ENCODE data around the gene UBE2L5.
"Not testable (repeated sequence)": the region's sequence is repeated elsewhere in the genome, so short reads cannot be mapped to it uniquely, and the experiment has no call there.

UBE2L5 gene

DNA sequence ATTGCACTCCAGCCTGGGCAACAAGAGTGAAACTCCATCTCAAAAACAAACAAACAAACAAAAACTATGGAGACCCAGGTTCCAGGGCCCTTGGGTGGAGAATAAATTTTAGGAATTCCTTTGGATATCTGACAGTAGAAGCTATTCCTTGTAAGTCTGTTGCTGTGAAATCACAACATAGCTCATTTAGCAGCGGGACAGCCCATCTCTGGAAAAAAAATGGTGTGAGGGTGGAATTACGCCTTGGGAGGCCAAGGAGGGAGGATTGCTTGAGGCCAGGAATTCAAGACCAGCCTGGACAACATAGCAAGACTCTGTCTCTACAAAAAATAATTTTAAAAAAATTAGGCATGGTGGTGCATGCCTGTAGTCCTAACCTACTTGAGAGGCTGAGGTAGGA, 27.8 kb downstream of the UBE2L5 start:
- no peak for ATAC-seq
- TF ChIP-seq ZNF70 (CRISPR knock-in tag; IDR thresholded peaks at IDR 0.05) (no peak), RARB (CRISPR knock-in tag; IDR thresholded peaks at IDR 0.05) (no peak), ARNTL (CRISPR knock-in tag; IDR thresholded peaks at IDR 0.05; ENCODE audit: borderline replicate concordance, low read depth) (no peak), PPARA (CRISPR knock-in tag; IDR thresholded peaks at IDR 0.05; ENCODE audit: borderline replicate concordance) (no peak), ESRRG (CRISPR knock-in tag; IDR thresholded peaks at IDR 0.05) (no peak), ZFP3 (CRISPR knock-in tag; IDR thresholded peaks at IDR 0.05) (no peak), GLIS3 (CRISPR knock-in tag; IDR thresholded peaks at IDR 0.05) (no peak), ZNF8 (CRISPR knock-in tag; IDR thresholded peaks at IDR 0.05) (no peak), ZC3H10 (CRISPR knock-in tag; IDR thresholded peaks at IDR 0.05) (no peak), TCF4 (CRISPR knock-in tag; IDR thresholded peaks at IDR 0.05; ENCODE audit: borderline replicate concordance) (no peak), ZNF565 (CRISPR knock-in tag; conservative IDR thresholded peaks at IDR 0.05; ENCODE audit: low read depth) (no peak), CREB5 (CRISPR knock-in tag; IDR thresholded peaks at IDR 0.05; ENCODE audit: low read depth) (no peak), ZFP30 (CRISPR knock-in tag; IDR thresholded peaks at IDR 0.05) (no peak), SNAI2 (CRISPR knock-in tag; IDR thresholded peaks at IDR 0.05) (no peak), ISL1 (CRISPR knock-in tag; IDR thresholded peaks at IDR 0.05) (no peak), TOX (CRISPR knock-in tag; IDR thresholded peaks at IDR 0.05; ENCODE audit: borderline replicate concordance) (no peak)
- TF ChIP-seq, protein P1, sequence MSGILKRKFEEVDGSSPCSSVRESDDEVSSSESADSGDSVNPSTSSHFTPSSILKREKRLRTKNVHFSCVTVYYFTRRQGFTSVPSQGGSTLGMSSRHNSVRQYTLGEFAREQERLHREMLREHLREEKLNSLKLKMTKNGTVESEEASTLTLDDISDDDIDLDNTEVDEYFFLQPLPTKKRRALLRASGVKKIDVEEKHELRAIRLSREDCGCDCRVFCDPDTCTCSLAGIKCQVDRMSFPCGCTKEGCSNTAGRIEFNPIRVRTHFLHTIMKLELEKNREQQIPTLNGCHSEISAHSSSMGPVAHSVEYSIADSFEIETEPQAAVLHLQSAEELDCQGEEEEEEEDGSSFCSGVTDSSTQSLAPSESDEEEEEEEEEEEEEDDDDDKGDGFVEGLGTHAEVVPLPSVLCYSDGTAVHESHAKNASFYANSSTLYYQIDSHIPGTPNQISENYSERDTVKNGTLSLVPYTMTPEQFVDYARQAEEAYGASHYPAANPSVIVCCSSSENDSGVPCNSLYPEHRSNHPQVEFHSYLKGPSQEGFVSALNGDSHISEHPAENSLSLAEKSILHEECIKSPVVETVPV (CRISPR knock-in tag; IDR thresholded peaks at IDR 0.05): no peak
- TF ChIP-seq, protein P2, sequence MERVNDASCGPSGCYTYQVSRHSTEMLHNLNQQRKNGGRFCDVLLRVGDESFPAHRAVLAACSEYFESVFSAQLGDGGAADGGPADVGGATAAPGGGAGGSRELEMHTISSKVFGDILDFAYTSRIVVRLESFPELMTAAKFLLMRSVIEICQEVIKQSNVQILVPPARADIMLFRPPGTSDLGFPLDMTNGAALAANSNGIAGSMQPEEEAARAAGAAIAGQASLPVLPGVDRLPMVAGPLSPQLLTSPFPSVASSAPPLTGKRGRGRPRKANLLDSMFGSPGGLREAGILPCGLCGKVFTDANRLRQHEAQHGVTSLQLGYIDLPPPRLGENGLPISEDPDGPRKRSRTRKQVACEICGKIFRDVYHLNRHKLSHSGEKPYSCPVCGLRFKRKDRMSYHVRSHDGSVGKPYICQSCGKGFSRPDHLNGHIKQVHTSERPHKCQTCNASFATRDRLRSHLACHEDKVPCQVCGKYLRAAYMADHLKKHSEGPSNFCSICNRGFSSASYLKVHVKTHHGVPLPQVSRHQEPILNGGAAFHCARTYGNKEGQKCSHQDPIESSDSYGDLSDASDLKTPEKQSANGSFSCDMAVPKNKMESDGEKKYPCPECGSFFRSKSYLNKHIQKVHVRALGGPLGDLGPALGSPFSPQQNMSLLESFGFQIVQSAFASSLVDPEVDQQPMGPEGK (CRISPR knock-in tag; IDR thresholded peaks at IDR 0.05; ENCODE audit: borderline replicate concordance): no peak

- ATAC-seq: not testable (repeated sequence)
Measured at GRCh38 chr13:30451476-30451875, 29.2 kb downstream of the UBE2L5 start.

- ATAC-seq: no peak
Measured at GRCh38 chr13:30453727-30454126, 31.4 kb downstream of the UBE2L5 start.

More at GRCh38 chr13:30453727-30454126, 31.4 kb downstream of the UBE2L5 start:
- TF ChIP-seq SNAI2 (CRISPR knock-in tag; IDR thresholded peaks at IDR 0.05) (no peak), OSR1 (CRISPR knock-in tag; IDR thresholded peaks at IDR 0.05) (no peak), CSDC2 (CRISPR knock-in tag; IDR thresholded peaks at IDR 0.05) (no peak), BACH2 (CRISPR knock-in tag; IDR thresholded peaks at IDR 0.05; ENCODE audit: borderline replicate concordance) (no peak), ARNTL (CRISPR knock-in tag; IDR thresholded peaks at IDR 0.05; ENCODE audit: borderline replicate concordance, low read depth) (no peak), ZNF565 (CRISPR knock-in tag; conservative IDR thresholded peaks at IDR 0.05; ENCODE audit: low read depth) (no peak), ZC3H10 (CRISPR knock-in tag; IDR thresholded peaks at IDR 0.05) (no peak), TCF4 (CRISPR knock-in tag; IDR thresholded peaks at IDR 0.05; ENCODE audit: borderline replicate concordance) (no peak), ZNF8 (CRISPR knock-in tag; IDR thresholded peaks at IDR 0.05) (no peak), RARB (CRISPR knock-in tag; IDR thresholded peaks at IDR 0.05) (no peak), PPARA (CRISPR knock-in tag; IDR thresholded peaks at IDR 0.05; ENCODE audit: borderline replicate concordance) (no peak), CREB5 (CRISPR knock-in tag; IDR thresholded peaks at IDR 0.05; ENCODE audit: low read depth) (no peak), ZFP3 (CRISPR knock-in tag; IDR thresholded peaks at IDR 0.05) (no peak)
- TF ChIP-seq, protein P1 (CRISPR knock-in tag; IDR thresholded peaks at IDR 0.05): no peak
- TF ChIP-seq, protein P2 (CRISPR knock-in tag; IDR thresholded peaks at IDR 0.05; ENCODE audit: borderline replicate concordance): no peak
- TF ChIP-seq, protein P3, sequence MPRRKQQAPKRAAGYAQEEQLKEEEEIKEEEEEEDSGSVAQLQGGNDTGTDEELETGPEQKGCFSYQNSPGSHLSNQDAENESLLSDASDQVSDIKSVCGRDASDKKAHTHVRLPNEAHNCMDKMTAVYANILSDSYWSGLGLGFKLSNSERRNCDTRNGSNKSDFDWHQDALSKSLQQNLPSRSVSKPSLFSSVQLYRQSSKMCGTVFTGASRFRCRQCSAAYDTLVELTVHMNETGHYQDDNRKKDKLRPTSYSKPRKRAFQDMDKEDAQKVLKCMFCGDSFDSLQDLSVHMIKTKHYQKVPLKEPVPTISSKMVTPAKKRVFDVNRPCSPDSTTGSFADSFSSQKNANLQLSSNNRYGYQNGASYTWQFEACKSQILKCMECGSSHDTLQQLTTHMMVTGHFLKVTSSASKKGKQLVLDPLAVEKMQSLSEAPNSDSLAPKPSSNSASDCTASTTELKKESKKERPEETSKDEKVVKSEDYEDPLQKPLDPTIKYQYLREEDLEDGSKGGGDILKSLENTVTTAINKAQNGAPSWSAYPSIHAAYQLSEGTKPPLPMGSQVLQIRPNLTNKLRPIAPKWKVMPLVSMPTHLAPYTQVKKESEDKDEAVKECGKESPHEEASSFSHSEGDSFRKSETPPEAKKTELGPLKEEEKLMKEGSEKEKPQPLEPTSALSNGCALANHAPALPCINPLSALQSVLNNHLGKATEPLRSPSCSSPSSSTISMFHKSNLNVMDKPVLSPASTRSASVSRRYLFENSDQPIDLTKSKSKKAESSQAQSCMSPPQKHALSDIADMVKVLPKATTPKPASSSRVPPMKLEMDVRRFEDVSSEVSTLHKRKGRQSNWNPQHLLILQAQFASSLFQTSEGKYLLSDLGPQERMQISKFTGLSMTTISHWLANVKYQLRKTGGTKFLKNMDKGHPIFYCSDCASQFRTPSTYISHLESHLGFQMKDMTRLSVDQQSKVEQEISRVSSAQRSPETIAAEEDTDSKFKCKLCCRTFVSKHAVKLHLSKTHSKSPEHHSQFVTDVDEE (CRISPR knock-in tag; IDR thresholded peaks at IDR 0.05): no peak
